Naive B cell (primary cell): ENCODE data around the gene USH2A. TPM values are rescaled to one million over a fixed set of nuclear protein-coding genes. Genes with fewer than 3 reads are reported as not detected.

Experiments used
- ATAC-seq, 2 donors: fragments of 150-1000 bp; cut with Tn5 transposase; 2 replicates each; pipeline ENCODE4 v1.10.0; 2021; ENCODE audit warnings: low read depth in 2 of 2, mild to moderate bottlenecking in 2 of 2, moderate library complexity in 2 of 2
- DNase-seq: peaks from one replicate; pipeline ENCODE4 v3.0.0; 2022
- H3K27ac Mint-ChIP-seq, 6 donors: one replicate each; pipeline ENCODE4 v1.8.0; 2020 to 2022; ENCODE audit warnings: mild to moderate bottlenecking in 6 of 6, mixed read lengths in 6 of 6, moderate library complexity in 5 of 6, inconsistent platforms in 2 of 6
- H3K27me3 Mint-ChIP-seq, 3 donors: one replicate each; pipeline ENCODE4 v1.8.0; 2021 to 2022; ENCODE audit warnings: mixed read lengths in 3 of 3, mild to moderate bottlenecking in 1 of 3
- H3K36me3 Mint-ChIP-seq, 2 donors: one replicate each; pipeline ENCODE4 v1.8.0; 2020 to 2022; ENCODE audit warnings: mixed read lengths in 2 of 2, inconsistent platforms in 1 of 2, mild to moderate bottlenecking in 1 of 2
- H3K4me1 Mint-ChIP-seq, 3 donors: one replicate each; pipeline ENCODE4 v1.8.0; 2020 to 2022; ENCODE audit warnings: mixed read lengths in 3 of 3, inconsistent platforms in 1 of 3, mild to moderate bottlenecking in 1 of 3, moderate library complexity in 1 of 3
- H3K4me3 Mint-ChIP-seq, 8 donors: one replicate each; pipeline ENCODE4 v1.8.0; 2020 to 2022; ENCODE audit warnings: mild to moderate bottlenecking in 8 of 8, mixed read lengths in 8 of 8, moderate library complexity in 8 of 8, inconsistent platforms in 2 of 8
- H3K9me3 Mint-ChIP-seq, 7 donors: one replicate each; pipeline ENCODE4 v1.8.0; 2020 to 2022; ENCODE audit warnings: mixed read lengths in 7 of 7, mild to moderate bottlenecking in 5 of 7, inconsistent platforms in 2 of 7, moderate library complexity in 1 of 7
- polyA plus RNA-seq, 6 donors: library from polyadenylated mRNA; unstranded; fragments of 300-500 nt; fragmentation: Illumina TruSeq; gene quantifications; one replicate each; pipeline ENCODE4 v1.2.3, GENCODE V29; 2021; ENCODE audit warnings: low read depth in 6 of 6

USH2A gene
- polyA plus RNA-seq, 6 donors from 2014 or later = not detected

GRCh38 chr1:215679231-215679630, 744.0 kb downstream of the USH2A start:
- no peak overlapping the region for H3K27ac Mint-ChIP-seq
- DNase-seq = no peak
- no peak for ATAC-seq
- no peaks in the 10 kb centered on the region for H3K9me3 Mint-ChIP-seq
- H3K4me1 Mint-ChIP-seq = no peaks in the 10 kb centered on the region
- H3K36me3 Mint-ChIP-seq = no peaks in the 10 kb centered on the region
- no peak overlapping the region for H3K4me3 Mint-ChIP-seq
- no peaks in the 10 kb centered on the region for H3K27me3 Mint-ChIP-seq

GRCh38 chr1:215677112-215677511, 746.1 kb downstream of the USH2A start:
- no peak overlapping the region for H3K27ac Mint-ChIP-seq
- ATAC-seq (no peak), DNase-seq (no peak)
- H3K27me3 Mint-ChIP-seq = no peaks in the 10 kb centered on the region
- H3K4me1 Mint-ChIP-seq = no peaks in the 10 kb centered on the region
- H3K9me3 Mint-ChIP-seq = no peaks in the 10 kb centered on the region
- H3K4me3 Mint-ChIP-seq = no peak overlapping the region
- no peaks in the 10 kb centered on the region for H3K36me3 Mint-ChIP-seq

- no peak for DNase-seq
- no peak overlapping the region for H3K4me3 Mint-ChIP-seq
- no peak overlapping the region for H3K27ac Mint-ChIP-seq
- H3K36me3 Mint-ChIP-seq = no peaks in the 10 kb centered on the region
- no peaks in the 10 kb centered on the region for H3K27me3 Mint-ChIP-seq
- no peak for ATAC-seq
- no peaks in the 10 kb centered on the region for H3K4me1 Mint-ChIP-seq
- peaks cover 0 to 2% (median 0%) of the 10 kb centered on the region in 7 donors for H3K9me3 Mint-ChIP-seq
Measured at GRCh38 chr1:215673943-215674342, 749.3 kb downstream of the USH2A start.

- no peak for DNase-seq
- Mint-ChIP-seq H3K9me3 (peaks cover 0 to 2% (median 0%) of the 10 kb centered on the region in 7 donors), H3K4me3 (no peak overlapping the region), H3K27me3 (no peaks in the 10 kb centered on the region), H3K4me1 (no peaks in the 10 kb centered on the region), H3K36me3 (no peaks in the 10 kb centered on the region), H3K27ac (peak overlapping the region in 1 of 6 donors; percentile 32)
- no peak for ATAC-seq
Measured at GRCh38 chr1:215672482-215672881, 750.8 kb downstream of the USH2A start.

- DNase-seq (no peak), ATAC-seq (no peak)
- H3K4me1 Mint-ChIP-seq = no peaks in the 10 kb centered on the region
- no peaks in the 10 kb centered on the region for H3K36me3 Mint-ChIP-seq
- H3K9me3 Mint-ChIP-seq = peaks cover 0 to 2% (median 0%) of the 10 kb centered on the region in 7 donors
- H3K4me3 Mint-ChIP-seq = no peak overlapping the region
- H3K27ac Mint-ChIP-seq = no peak overlapping the region
- no peaks in the 10 kb centered on the region for H3K27me3 Mint-ChIP-seq
Measured at GRCh38 chr1:215669806-215670491, 753.3 kb downstream of the USH2A start.

GRCh38 chr1:215667761-215668160, 755.5 kb downstream of the USH2A start:
- Mint-ChIP-seq H3K4me1 (no peaks in the 10 kb centered on the region), H3K36me3 (no peaks in the 10 kb centered on the region), H3K27ac (no peak overlapping the region), H3K4me3 (no peak overlapping the region), H3K27me3 (peaks cover 0 to 3% (median 0%) of the 10 kb centered on the region in 3 donors), H3K9me3 (peaks cover 0 to 2% (median 0%) of the 10 kb centered on the region in 7 donors)
- ATAC-seq = no peak
- DNase-seq = no peak

GRCh38 chr1:215665215-215665614, 758.0 kb downstream of the USH2A start:
- Mint-ChIP-seq H3K27me3 (peaks cover 0 to 6% (median 5%) of the 10 kb centered on the region in 3 donors), H3K9me3 (no peaks in the 10 kb centered on the region), H3K4me3 (no peak overlapping the region), H3K27ac (no peak overlapping the region), H3K4me1 (no peaks in the 10 kb centered on the region), H3K36me3 (no peaks in the 10 kb centered on the region)
- ATAC-seq (no peak), DNase-seq (no peak)

- H3K27me3 Mint-ChIP-seq = peaks cover 0 to 6% (median 5%) of the 10 kb centered on the region in 3 donors
- peak overlapping the region in 1 of 6 donors; percentile 34 for H3K27ac Mint-ChIP-seq
- no peaks in the 10 kb centered on the region for H3K4me1 Mint-ChIP-seq
- peak overlapping the region in 1 of 8 donors; percentile 9 for H3K4me3 Mint-ChIP-seq
- DNase-seq (no peak), ATAC-seq (no peak)
- H3K36me3 Mint-ChIP-seq = no peaks in the 10 kb centered on the region
- no peaks in the 10 kb centered on the region for H3K9me3 Mint-ChIP-seq
Measured at GRCh38 chr1:215661033-215661432, 762.2 kb downstream of the USH2A start.

GRCh38 chr1:215660259-215660658, 763.0 kb downstream of the USH2A start:
- Mint-ChIP-seq H3K4me3 (no peak overlapping the region), H3K9me3 (no peaks in the 10 kb centered on the region), H3K36me3 (no peaks in the 10 kb centered on the region), H3K27me3 (peaks cover 0 to 6% (median 5%) of the 10 kb centered on the region in 3 donors), H3K4me1 (no peaks in the 10 kb centered on the region), H3K27ac (no peak overlapping the region)
- no peak for DNase-seq
- ATAC-seq = no peak

- DNase-seq = no peak
- Mint-ChIP-seq H3K9me3 (no peaks in the 10 kb centered on the region), H3K4me3 (no peak overlapping the region), H3K36me3 (no peaks in the 10 kb centered on the region), H3K27me3 (peaks cover 0 to 9% (median 2%) of the 10 kb centered on the region in 3 donors), H3K27ac (no peak overlapping the region), H3K4me1 (no peaks in the 10 kb centered on the region)
- ATAC-seq = no peak
Measured at GRCh38 chr1:215657047-215657446, 766.2 kb downstream of the USH2A start.

- no peaks in the 10 kb centered on the region for H3K36me3 Mint-ChIP-seq
- H3K27ac Mint-ChIP-seq = no peak overlapping the region
- H3K9me3 Mint-ChIP-seq = no peaks in the 10 kb centered on the region
- no peak for ATAC-seq
- no peak overlapping the region for H3K4me3 Mint-ChIP-seq
- DNase-seq = no peak
- peaks cover 0 to 5% (median 4%) of the 10 kb centered on the region in 3 donors for H3K27me3 Mint-ChIP-seq
- peaks cover 0 to 2% (median 0%) of the 10 kb centered on the region in 3 donors for H3K4me1 Mint-ChIP-seq
Measured at GRCh38 chr1:215652371-215652770, 770.9 kb downstream of the USH2A start.

GRCh38 chr1:215651867-215652266, 771.4 kb downstream of the USH2A start:
- peaks cover 0 to 2% (median 0%) of the 10 kb centered on the region in 3 donors for H3K4me1 Mint-ChIP-seq
- peaks cover 0 to 2% (median 0%) of the 10 kb centered on the region in 7 donors for H3K9me3 Mint-ChIP-seq
- DNase-seq (no peak), ATAC-seq (no peak)
- no peak overlapping the region for H3K4me3 Mint-ChIP-seq
- no peak overlapping the region for H3K27ac Mint-ChIP-seq
- no peaks in the 10 kb centered on the region for H3K36me3 Mint-ChIP-seq
- peaks cover 0 to 5% (median 4%) of the 10 kb centered on the region in 3 donors for H3K27me3 Mint-ChIP-seq

- Mint-ChIP-seq H3K9me3 (peaks cover 0 to 3% (median 0%) of the 10 kb centered on the region in 7 donors), H3K27me3 (peaks cover 0 to 5% (median 4%) of the 10 kb centered on the region in 3 donors), H3K36me3 (no peaks in the 10 kb centered on the region), H3K4me3 (peak overlapping the region in 1 of 8 donors; percentile 6), H3K27ac (peak overlapping the region in 2 of 6 donors; percentile 67 to 74), H3K4me1 (peaks cover 0 to 2% (median 0%) of the 10 kb centered on the region in 3 donors)
- DNase-seq (no peak), ATAC-seq (no peak)
Measured at GRCh38 chr1:215650446-215651149, 772.6 kb downstream of the USH2A start.

- H3K4me1 Mint-ChIP-seq = peaks cover 0 to 2% (median 0%) of the 10 kb centered on the region in 3 donors
- peaks cover 0 to 5% (median 4%) of the 10 kb centered on the region in 3 donors for H3K27me3 Mint-ChIP-seq
- DNase-seq (no peak), ATAC-seq (no peak)
- no peaks in the 10 kb centered on the region for H3K36me3 Mint-ChIP-seq
- no peak overlapping the region for H3K4me3 Mint-ChIP-seq
- no peak overlapping the region for H3K27ac Mint-ChIP-seq
- peaks cover 0 to 5% (median 0%) of the 10 kb centered on the region in 7 donors for H3K9me3 Mint-ChIP-seq
Measured at GRCh38 chr1:215648957-215649356, 774.3 kb downstream of the USH2A start.
